GM12878 (cell line): ENCODE measurements around the gene FTO.

Experiments used
- BRCA1 ChIP-seq: IDR thresholded peaks from 2 replicates; pipeline ENCODE4 v1.6.1; 2011; ENCODE audit warnings: low read depth, low read length, improper control_type of control experiment
- PAX8 ChIP-seq: fragments of 450-650 bp; IDR thresholded peaks from 2 replicates; pipeline ENCODE4 v1.6.1; 2017; ENCODE audit warnings: mild to moderate bottlenecking, moderate library complexity
- RAD21 ChIP-seq: IDR thresholded peaks from 2 replicates; pipeline ENCODE4 v1.6.1; 2011; ENCODE audit warnings: mild to moderate bottlenecking, low read depth, low read length, moderate library complexity; ENCODE audit not compliant: insufficient read depth

DNA sequence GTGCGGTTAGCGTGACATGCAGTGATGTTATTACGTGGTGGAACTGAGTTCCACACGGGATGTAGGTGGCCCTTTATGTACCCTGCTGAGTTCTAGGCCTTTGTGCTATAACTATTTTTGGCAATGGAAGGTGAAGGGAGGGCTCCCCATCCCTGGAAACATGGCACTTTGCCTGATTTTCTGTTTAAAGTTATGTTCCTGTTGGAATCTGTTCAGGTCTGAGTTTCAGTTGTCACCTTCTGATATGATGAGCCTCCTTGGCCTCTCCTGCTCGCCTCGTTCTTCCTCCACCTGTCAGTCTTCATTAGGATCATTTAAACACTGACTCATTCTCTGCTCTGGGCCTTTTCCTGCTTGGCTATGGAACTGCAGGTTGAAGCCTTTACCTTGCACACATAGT is 200.6 kb downstream of the FTO start:
- TF ChIP-seq RAD21 (no peak), PAX8 (no peak), BRCA1 (no peak)
